Measurements from ENCODE around the gene DLGAP1. TPM values are rescaled to one million over a fixed set of nuclear protein-coding genes. Genes with fewer than 3 reads are reported as not detected.

Gene DLGAP1
- total RNA-seq, 4 donors from 2014 or later, result 0.13 to 6.2 (median 0.53) TPM

- intact Hi-C loops (cut with DNase I; ENCODE audit: low total_unique reads) (loop anchor here (1.0 kb wide), 1 partner anchor 17 kb away; no protein-coding TSS in a partner anchor), in situ Hi-C loops (cut with MboI; ENCODE audit: low sequenced_read_pairs in 4 of 4) (no loop called here)
- peak overlapping the region; percentile 12 to 57 (median 47) for H3K4me3 ChIP-seq
- no peaks in the 10 kb centered on the region for H3K36me3 ChIP-seq
- DNase-seq, result no peak
- H3K9me3 ChIP-seq, result no peaks in the 10 kb centered on the region
- TF ChIP-seq POLR2A (IDR thresholded peaks at IDR 0.05), result no peak
- TF ChIP-seq CTCF (IDR thresholded peaks at IDR 0.05 in 4 of 5, conservative IDR thresholded peaks at IDR 0.05 in 1 of 5), result no peak
- peaks cover 21 to 39% of the 10 kb centered on the region in 2 donors for H3K4me1 ChIP-seq
- peak overlapping the region; percentile 64 to 86 (median 82) for H3K27ac ChIP-seq
- peaks cover 0 to 31% (median 21%) of the 10 kb centered on the region in 3 donors for H3K27me3 ChIP-seq
- ATAC-seq, result peak in 1 of 2 donors; percentile 12
These were observed 849.1 kb downstream of the DLGAP1 start for GRCh38 chr18:3605954-3606443.

GRCh38 chr18:3605486-3605952 is 849.6 kb downstream of the DLGAP1 start:
- in situ Hi-C loops (cut with MboI; ENCODE audit: low sequenced_read_pairs in 4 of 4), result no loop called here
- peak overlapping the region; percentile 64 to 86 (median 82) for H3K27ac ChIP-seq
- no peaks in the 10 kb centered on the region for H3K36me3 ChIP-seq
- DNase-seq (no peak), ATAC-seq (no peak)
- H3K27me3 ChIP-seq, result peaks cover 0 to 31% (median 21%) of the 10 kb centered on the region in 3 donors
- TF ChIP-seq CTCF (IDR thresholded peaks at IDR 0.05 in 4 of 5, conservative IDR thresholded peaks at IDR 0.05 in 1 of 5), result no peak
- TF ChIP-seq POLR2A (IDR thresholded peaks at IDR 0.05), result no peak
- H3K4me3 ChIP-seq, result peak overlapping the region; percentile 19 to 57 (median 47)
- peaks cover 21 to 39% of the 10 kb centered on the region in 2 donors for H3K4me1 ChIP-seq
- intact Hi-C loops (cut with DNase I; ENCODE audit: low total_unique reads), result no loop called here
- no peaks in the 10 kb centered on the region for H3K9me3 ChIP-seq

- DNase-seq, result no peak
- Histone ChIP-seq H3K9me3 (no peaks in the 10 kb centered on the region), H3K36me3 (no peaks in the 10 kb centered on the region), H3K4me3 (peak overlapping the region; percentile 19 to 57 (median 47)), H3K27me3 (peaks cover 0 to 31% (median 21%) of the 10 kb centered on the region in 3 donors), H3K4me1 (peaks cover 21 to 39% of the 10 kb centered on the region in 2 donors), H3K27ac (peak overlapping the region; percentile 64 to 86 (median 82))
- TF ChIP-seq CTCF (IDR thresholded peaks at IDR 0.05 in 4 of 5, conservative IDR thresholded peaks at IDR 0.05 in 1 of 5), result no peak
- TF ChIP-seq POLR2A (IDR thresholded peaks at IDR 0.05), result peak; percentile 8 to 18
- peak; percentile 53 to 67 for ATAC-seq
- intact Hi-C loops (cut with DNase I; ENCODE audit: low total_unique reads) (no loop called here), in situ Hi-C loops (cut with MboI; ENCODE audit: low sequenced_read_pairs in 4 of 4) (no loop called here)
These were observed 850.4 kb downstream of the DLGAP1 start for GRCh38 chr18:3604498-3605408.

- peak overlapping the region; percentile 64 to 86 (median 82) for H3K27ac ChIP-seq
- peak overlapping the region in 3 of 4 donors; percentile 44 to 57 (median 50) for H3K4me3 ChIP-seq
- peaks cover 21 to 39% of the 10 kb centered on the region in 2 donors for H3K4me1 ChIP-seq
- in situ Hi-C loops (cut with MboI; ENCODE audit: low sequenced_read_pairs in 4 of 4) (no loop called here), intact Hi-C loops (cut with DNase I; ENCODE audit: low total_unique reads) (no loop called here)
- DNase-seq (no peak), ATAC-seq (no peak)
- H3K36me3 ChIP-seq, result no peaks in the 10 kb centered on the region
- H3K27me3 ChIP-seq, result peaks cover 0 to 31% (median 21%) of the 10 kb centered on the region in 3 donors
- no peaks in the 10 kb centered on the region for H3K9me3 ChIP-seq
- TF ChIP-seq CTCF (IDR thresholded peaks at IDR 0.05 in 4 of 5, conservative IDR thresholded peaks at IDR 0.05 in 1 of 5) (no peak), POLR2A (IDR thresholded peaks at IDR 0.05) (no peak)
These were observed 850.9 kb downstream of the DLGAP1 start for GRCh38 chr18:3604235-3604497.
